ENCODE results near the gene COPRS.

The COPRS gene, protein sequence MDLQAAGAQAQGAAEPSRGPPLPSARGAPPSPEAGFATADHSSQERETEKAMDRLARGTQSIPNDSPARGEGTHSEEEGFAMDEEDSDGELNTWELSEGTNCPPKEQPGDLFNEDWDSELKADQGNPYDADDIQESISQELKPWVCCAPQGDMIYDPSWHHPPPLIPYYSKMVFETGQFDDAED

DNA sequence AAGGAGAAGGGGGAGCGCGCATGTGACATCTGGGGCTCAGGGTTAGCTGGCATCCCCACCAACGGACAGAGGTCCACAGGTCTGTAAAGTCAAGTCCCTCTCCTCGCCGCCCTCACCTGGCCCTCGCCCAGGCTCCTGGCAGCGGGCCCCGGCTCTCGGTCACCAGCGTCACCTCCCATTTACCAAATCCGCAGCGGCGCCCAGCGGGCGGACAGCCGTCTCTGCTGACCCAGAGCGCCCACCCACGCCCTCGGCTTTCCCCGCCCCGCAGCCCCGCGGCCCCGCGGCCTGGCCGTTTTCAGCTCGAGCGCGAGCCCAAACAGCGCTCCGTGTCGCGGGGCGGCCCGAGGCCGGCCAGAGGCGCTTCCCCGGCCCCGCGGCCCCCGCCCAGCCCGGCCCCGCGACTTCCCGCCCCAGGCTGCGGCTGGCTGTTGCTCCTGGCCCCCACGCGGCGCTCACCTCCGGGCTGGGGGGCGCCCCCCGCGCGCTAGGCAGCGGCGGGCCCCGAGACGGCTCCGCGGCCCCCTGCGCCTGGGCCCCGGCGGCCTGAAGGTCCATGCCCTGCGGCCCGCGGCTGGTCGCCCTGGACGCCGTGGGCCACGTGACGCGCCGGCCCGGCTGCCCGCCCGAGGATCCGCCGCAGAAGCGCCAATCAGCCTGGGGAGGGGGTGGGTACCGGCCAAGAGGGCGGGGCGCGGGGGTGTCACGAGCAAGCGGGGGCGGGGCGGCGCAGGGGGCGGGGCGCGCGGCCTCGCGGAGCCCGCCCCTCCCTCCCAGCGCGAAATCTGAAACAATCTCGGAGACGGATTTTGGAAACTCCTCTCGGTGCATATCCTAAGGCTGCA is at the start of gene COPRS:
Gene COPRS (minus strand): TSS at position 603 of the 845 bp plus-strand sequence. CDS start 45 bp downstream, at position 558.
- in situ Hi-C loops (cut with MboI; ENCODE audit: low sequenced_read_pairs) = no loop called here

DNA sequence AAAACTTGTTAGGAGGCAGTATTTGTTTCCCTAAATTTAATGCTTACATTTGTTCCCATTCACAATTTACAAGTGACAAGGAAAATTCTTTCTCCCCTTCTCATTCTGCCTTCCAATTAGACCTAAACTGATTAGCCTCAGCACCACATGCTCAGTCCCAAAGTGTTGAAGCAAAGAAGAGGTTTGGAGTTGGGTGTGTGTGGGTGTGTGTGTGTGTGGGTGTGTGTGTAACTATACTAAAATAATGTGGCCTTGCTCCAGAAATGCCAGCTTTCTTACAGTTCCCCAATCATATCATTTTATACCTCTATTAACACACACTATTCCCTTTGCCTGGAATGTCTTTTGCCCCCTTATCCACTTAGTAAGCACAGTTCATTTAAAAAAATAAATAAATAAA is 49.3 kb upstream of the COPRS start:
- in situ Hi-C loops (cut with MboI; ENCODE audit: low sequenced_read_pairs) = no loop called here

DNA sequence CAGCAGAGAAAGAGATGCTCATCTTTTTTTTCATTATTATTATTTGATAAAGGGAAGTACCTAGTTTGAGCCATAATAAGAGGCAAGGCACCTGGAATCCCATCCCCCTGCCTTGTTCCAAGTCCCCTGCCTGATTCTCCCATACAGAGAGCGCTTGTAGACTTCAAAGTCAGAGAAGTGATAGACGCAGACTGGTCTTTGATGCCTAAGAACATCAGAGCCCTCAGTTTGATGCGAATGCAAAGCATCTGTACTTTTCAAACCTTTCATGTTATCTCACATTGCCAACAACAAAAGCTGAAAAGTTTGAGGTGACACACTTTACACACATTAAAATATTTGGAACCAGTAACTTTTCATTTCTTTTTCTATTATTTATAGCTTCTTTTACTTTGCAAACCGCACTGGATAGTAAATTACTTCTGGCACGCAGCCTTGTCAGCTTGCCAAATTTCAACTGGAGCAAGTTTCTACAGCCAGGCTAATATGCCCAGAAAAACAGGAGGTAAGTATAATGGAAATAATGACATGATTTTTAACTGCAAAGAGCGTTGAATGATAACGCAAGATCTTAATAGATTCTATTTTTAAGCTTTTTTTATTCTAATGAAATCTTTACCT is 48.4 kb upstream of the COPRS start:
- in situ Hi-C loops (cut with MboI; ENCODE audit: low sequenced_read_pairs) = no loop called here

DNA sequence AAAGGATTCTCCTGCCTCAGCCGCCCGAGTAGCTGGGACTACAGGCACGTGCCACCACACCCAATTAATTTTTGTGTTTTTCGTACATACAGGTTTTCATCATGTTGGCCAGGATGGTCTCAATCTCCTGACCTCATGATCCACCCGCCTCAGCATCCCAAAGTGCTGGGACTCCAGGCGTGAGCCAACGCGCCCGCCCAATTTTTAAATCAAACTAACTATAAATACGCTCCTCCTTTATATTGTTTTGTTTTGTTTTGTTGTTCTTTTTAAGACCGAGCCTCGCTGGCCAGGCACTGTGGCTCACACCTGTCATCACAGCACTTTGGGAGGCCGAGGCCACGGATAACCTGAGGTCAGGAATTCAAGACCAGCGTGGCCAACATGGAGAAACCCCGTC is 44.4 kb upstream of the COPRS start:
- in situ Hi-C loops (cut with MboI; ENCODE audit: low sequenced_read_pairs) = no loop called here

DNA sequence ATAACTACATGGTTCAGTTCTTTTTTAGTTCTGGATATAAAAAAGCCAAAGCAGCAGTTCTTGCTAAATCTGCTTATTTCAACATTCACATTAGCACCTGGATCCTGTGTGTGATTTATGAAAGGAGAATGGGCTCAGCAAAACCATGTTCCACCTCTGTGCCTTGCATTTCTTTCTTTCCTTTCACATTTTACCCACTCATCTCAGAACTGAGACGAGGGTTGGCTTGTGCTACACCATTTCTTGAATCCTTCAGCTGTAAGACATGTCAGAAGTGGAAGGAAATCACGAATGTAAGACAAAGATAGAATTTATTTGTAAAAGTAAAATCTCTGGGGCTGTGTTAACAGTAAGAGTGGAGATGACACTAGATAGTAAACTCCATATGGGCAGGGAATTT is 43.6 kb upstream of the COPRS start:
- in situ Hi-C loops (cut with MboI; ENCODE audit: low sequenced_read_pairs) = no loop called here

DNA sequence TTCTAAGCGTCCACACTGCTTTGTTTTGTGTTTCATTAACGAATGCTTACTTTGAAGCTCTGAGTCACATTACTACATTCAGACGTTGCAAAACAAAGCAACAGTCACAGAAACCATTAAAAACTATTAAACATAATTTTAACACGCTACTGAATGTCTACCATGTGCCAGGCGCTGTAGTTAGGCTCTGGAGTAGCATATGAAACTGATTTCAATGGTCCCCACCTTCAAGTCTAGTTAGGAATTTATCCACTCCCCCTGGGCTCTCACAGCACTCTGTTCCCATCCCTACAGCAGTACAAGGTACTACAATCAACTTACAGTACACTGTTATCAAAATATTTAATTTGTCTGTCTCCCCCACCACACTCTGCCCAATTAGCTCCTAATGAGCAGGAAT is 41.8 kb upstream of the COPRS start:
- in situ Hi-C loops (cut with MboI; ENCODE audit: low sequenced_read_pairs) = no loop called here

DNA sequence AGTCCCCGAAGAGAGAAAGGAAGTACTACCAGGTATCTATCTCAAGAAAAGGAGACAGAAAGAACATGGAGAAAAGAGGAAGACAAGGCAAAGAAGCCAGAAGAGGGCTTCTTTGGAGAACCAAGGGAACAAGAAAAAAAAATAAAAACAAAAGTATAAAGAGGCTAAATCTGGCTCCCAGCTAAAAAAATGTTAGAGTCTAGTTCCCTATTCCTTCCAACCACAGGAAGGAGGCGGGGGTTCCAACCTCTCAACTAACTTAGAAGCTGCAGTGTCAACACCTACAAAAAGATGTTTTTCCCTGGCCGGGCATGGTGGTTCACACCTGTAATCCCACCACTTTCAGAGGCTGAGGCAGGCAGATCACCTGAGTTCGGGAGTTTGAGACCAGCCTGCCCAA is 29.1 kb upstream of the COPRS start:
- in situ Hi-C loops (cut with MboI; ENCODE audit: low sequenced_read_pairs) = no loop called here

DNA sequence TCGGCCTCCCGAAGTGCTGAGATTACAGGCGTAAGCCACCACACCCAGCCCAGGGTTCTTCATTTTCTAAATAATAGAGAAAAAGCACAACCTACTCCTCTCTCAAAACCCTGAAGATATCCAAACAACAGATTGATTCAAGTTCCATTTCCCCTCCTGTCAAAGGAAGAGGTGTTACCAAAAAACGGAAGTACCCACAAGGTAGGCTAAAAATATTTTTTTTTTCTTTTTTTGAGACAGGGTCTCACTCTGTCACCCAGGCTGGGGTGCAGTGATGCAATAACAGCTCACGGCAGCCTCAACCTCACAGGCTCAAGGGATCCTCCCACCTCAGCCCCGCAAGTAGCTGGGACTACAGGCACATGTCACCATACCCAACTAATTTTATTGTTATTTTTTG is 23.5 kb upstream of the COPRS start:
- in situ Hi-C loops (cut with MboI; ENCODE audit: low sequenced_read_pairs) = no loop called here

DNA sequence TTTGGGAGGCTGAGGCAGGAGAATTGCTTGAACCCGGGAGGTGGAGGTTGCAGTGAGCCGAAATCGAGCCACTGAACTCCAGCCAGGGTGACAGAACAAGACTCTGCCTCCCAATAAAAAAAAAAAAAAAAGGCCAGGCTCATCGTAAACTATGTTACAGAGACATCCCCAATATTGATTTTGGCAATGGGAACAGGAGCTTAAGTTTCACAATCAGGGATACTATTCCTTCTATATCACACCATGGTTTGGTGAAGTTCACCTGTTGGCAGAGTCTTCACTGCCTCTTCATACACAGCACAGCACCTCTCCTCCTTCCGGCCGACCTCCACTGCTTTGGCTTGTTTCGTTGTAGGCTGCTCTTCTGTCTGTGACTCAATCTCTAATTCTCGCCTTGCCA is 21.3 kb upstream of the COPRS start:
- in situ Hi-C loops (cut with MboI; ENCODE audit: low sequenced_read_pairs) = no loop called here

DNA sequence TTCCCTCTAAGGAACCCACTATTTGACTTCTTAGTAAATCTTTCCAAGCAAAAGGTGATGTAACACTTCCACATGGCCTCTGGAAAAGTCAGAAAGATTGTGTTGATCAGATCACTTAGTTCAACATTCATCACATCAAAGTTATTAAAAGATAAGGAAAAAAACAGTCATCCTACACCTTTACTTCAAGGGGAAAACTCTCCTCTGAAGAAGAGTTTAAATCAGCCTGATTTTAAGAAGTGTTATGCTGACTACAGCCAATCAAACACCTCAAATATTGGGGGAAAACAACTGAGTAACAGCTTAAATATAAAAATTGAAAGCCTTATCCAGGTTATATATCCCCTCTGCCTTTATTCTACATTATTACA is 19.6 kb upstream of the COPRS start:
- in situ Hi-C loops (cut with MboI; ENCODE audit: low sequenced_read_pairs) = no loop called here

DNA sequence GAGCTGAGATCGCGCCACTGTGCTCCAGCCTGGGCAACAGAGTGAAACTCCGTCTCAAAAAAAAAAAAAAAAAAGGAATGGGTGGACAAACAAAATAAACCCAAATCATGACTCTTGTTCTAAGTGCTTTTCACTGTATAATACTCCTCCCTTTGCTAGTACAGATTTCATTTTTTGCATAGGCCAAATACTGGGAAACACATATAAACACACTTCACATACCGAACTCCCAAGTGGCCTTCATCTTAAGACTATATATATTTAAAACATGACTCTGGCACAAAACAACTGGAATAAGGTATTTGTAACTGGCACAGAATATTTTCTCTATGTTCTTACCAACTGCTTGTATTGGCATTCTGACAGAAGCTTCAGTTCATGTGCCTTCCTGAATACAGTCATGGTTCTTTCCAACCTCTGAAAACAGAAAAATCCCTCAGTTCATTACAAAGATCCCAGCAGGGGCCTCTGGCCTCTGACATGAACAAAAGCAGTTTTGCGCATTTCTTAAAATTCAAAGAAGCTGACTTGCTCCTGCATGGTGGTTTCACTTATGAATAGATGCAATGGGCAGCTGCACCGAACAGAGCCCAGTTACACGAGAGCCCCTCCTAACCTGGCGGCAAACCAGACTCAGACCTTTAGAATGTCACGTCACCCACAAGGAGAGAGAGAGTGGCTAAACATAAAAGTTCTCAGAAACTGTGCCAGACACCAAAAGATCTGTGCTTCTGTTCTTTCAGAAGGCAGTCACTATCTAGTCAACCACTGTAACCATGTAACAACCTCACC is 19.1 kb upstream of the COPRS start:
- in situ Hi-C loops (cut with MboI; ENCODE audit: low sequenced_read_pairs) = no loop called here

DNA sequence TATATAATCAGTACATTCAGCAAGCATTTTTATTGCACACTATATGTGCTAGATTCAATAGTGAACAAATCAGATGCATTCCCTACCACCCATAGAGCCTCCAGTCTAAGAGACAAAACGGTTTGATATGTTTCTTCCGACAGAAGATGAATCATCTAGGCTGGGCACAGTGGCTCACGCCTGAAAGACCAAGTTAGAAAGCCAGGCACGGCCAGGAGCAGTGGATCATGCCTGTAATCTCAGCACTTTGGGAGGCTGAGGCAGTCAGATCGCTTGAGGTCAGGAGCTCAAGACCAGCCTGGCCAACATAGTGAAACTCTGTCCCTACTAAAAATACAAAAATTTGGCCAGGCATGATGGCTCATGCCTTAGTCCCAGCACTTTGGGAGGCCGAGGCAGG is 18.3 kb upstream of the COPRS start:
- in situ Hi-C loops (cut with MboI; ENCODE audit: low sequenced_read_pairs) = no loop called here

DNA sequence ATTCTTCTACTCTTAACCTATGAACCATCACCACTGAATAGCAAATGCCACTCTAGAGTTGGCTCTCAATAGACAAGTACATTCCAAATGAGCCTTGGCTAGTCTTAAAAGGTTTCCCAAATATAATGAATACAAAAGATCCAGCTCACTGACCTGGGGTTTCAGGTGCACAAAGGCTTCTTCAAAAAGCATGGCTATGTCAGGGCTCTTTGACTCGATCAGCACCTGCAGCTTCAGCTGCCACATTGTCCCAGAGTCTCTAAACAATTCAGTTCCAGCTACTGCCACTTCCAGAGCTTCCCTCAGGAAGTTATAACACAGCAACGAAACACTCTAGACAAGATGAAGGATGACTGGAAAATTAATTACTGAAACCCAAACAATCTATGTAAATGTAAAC is 16.0 kb upstream of the COPRS start:
- in situ Hi-C loops (cut with MboI; ENCODE audit: low sequenced_read_pairs) = no loop called here

DNA sequence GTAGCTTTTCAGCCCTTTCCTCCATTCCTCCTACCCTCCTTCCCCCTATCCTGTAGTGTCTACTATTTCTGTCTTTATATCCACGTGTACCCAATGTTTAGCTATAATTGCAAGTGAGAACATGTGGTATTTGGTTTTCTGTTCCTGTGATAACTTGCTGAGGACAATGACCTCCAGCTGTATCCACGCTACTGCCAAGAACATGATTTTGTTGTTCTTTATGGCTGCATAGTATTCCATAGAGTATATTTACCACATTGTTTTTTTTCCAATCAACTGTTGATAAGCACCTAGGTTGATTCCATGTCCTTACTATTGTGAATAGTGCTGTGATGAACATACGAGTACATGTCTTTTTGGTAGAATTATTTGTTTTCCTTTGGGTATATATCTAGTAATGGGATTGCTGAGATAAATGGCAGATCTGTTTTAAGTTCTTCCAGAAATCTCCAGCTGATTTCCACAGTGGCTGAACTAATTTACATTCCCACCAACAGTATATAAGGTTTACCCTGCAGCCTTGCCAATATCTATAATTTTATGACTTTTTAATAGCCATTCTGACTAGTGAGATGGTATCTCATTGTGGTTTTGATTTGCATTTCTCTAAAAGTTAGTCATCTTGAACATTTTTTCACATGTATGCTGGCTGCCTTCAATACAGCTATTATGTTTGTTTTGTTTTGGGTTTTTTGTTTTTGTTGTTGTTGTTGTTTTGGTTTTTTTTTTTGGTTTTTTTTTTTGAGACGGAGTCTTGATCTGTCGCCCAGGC is 10.9 kb upstream of the COPRS start:
- in situ Hi-C loops (cut with MboI; ENCODE audit: low sequenced_read_pairs) = no loop called here

DNA sequence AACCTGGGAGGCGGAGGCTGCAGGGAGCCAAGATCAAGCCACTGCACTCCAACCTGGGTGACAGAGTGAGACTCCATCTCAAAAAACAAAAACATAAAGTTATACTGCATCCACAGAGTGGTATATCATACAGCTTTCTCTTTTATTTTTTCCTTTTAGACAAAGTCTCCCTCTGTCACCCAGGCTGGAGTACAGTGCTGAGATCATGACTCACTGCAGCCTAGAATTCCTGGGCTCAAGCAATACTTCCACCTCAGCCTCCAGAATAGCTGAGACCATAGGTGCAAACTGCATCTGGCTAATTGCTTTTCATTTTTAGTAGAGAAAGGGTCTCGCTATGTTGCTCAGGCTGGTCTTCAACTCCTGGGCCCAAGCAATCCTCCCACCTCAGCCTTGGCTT is 10.0 kb upstream of the COPRS start:
- in situ Hi-C loops (cut with MboI; ENCODE audit: low sequenced_read_pairs) = no loop called here

DNA sequence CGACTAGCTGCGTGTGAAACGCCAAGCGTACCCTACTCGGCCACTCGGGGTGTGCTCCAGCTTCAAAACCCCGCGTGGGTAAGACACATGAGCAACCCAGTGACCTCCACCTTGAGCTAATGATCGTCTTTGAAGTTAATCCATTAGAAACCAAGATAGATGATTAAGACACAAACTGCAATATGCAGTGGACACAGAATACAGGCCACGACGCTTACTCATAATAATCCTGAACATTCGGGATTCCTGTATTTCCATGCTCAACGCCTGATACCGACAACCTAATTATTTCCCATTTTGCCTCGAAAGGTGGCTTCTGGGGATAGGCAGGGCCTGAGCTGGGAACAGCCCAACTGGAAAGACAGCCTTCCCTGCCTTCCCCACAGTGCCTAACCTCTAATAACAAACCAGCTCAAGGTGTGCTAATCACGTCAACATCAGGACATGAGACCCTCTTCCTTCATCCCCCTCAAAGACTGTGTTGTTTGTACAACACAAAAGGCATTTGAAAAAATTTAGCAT is 504 bp upstream of the COPRS start:
- in situ Hi-C loops (cut with MboI; ENCODE audit: low sequenced_read_pairs) = no loop called here

DNA sequence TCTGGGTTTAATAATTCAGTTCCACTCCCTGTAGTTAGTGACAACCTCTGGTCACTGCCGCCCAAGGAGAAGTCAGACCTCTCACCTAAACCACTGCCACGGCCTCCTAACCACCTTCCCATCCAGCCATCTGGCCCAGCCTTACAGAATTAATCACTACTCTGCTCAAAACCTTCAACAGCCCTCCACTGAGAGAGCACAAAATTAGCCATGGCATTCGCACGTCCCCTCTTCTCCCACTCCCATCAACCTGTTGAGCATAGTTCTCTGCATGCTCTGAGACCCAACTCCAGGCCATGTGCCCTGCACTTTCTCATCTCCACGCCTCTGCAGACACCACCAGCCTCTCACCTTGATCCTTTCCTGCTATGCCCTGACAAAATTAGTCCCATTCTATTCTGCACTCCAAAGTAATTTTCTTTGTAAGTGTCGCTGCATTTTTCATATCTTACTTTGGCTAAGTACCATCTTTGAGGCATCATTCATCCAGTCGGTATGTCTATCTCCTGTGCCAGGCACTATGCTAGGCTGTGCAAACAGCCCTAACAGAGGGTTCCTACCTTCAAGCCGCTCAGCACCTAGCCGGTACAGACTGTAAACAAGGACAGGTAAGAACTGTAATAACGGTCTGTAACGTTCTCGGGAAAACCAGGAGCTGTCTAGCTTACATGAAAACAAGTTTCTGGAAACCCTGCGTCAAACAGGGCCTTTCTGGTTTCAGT is 963 bp downstream of the COPRS start:
- in situ Hi-C loops (cut with MboI; ENCODE audit: low sequenced_read_pairs) = no loop called here

DNA sequence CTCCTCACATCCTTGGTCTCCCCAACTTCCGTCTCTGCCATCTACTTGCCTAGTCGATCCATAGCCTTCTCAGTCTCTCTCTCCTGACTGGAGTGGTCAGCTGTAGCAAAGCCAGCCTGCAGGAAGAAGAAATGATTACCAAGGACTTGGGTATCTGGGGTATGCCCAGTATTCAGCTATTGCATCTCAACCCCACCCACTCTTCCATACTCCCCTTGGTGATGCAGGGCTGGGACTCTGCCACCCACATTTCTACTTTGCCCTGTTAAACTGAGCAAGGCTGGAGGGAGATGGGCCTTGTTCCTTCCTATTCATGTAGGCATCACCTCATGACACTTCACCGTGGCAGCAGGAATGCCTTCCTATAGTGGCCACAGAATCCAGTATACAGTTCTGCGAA is 2.3 kb downstream of the COPRS start:
- in situ Hi-C loops (cut with MboI; ENCODE audit: low sequenced_read_pairs) = no loop called here

DNA sequence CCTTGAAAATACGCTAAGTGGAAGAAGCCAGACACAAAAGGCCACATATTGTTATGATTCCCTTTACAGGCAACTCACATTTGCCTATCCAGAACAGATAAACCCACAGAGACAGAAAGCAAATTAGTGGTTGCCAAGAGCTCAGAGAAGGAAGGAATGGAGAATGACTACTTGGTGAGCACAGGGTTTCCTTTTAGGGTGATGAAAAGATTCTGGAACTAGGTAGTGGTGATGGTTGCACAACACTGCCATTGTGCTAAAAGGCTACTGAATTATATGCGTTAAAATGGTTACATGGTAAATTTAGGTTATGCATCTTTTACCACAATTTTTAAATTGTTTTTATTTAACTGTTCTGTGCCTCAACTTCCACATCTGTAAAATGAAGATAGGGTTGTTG is 4.4 kb downstream of the COPRS start:
- in situ Hi-C loops (cut with MboI; ENCODE audit: low sequenced_read_pairs) = no loop called here

DNA sequence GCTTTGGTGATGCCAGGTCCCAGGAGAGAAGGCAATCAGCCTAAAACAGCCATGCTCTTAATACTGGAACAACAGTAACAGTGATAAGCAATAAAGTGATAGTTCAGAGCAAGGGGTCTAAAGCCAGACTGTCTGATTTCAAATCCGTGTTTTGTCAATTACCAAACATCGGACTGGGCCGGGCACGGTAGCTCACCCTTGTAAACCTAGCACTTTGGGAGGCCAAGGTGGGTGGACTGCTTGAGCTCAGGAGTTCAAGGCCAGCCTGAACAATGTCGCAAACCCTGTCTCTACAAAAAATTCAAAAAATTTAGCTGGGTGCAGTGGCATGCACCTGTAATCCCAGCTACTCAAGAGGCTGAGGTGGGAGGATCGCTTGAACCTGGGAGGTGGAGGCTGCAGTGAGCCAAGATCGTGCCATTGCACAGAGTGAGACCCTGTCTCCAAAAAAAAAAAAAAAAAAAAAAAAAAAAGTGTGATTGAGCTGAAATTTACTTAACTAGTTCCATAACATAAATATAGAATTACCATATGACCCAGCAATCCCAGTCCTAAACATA is 5.1 kb downstream of the COPRS start:
- in situ Hi-C loops (cut with MboI; ENCODE audit: low sequenced_read_pairs) = no loop called here
